MG63 (cell line): ENCODE results near the gene OSBPL9. TPM values are rescaled to one million over a fixed set of nuclear protein-coding genes. Genes with fewer than 3 reads are reported as not detected.
"Not testable (repeated sequence)": the region's sequence is repeated elsewhere in the genome, so short reads cannot be mapped to it uniquely, and the experiment has no call there.

Experiments
- DNase-seq: peaks from one replicate; pipeline ENCODE4 v3.0.0-alpha.2; 2020
- H3K27me3 ChIP-seq: fragments of 250-450 bp; sonication (Bioruptor Pico); 2 replicates; pipeline ENCODE4 v1.5.1; 2020; ENCODE audit warnings: mild to moderate bottlenecking, moderate library complexity
- H3K36me3 ChIP-seq: fragments of 250-450 bp; sonication (Bioruptor Pico); 2 replicates; pipeline ENCODE4 v1.5.1; 2020; ENCODE audit warnings: mild to moderate bottlenecking, moderate library complexity
- H3K4me3 ChIP-seq: fragments of 250-450 bp; sonication (Bioruptor Pico); 2 replicates; pipeline ENCODE4 v1.5.1; 2020; ENCODE audit warnings: mild to moderate bottlenecking, moderate library complexity
- H3K9me3 ChIP-seq: fragments of 250-450 bp; sonication (Bioruptor Pico); 2 replicates; pipeline ENCODE4 v1.5.1; 2020; ENCODE audit warnings: mild to moderate bottlenecking, moderate library complexity
- total RNA-seq: library from RNA; depleted of rRNA; stranded (reverse); fragments of >200 nt; shearing (Covaris generic); gene quantifications from 2 replicates; pipeline ENCODE4 v1.2.3, GENCODE V29; 2014; ENCODE audit warnings: low replicate concordance

The OSBPL9 gene
- total RNA-seq, 1 experiment from 2014 or later, result 31.7 TPM

- Histone ChIP-seq H3K36me3 (no peaks in the 10 kb centered on the region), H3K4me3 (no peak overlapping the region), H3K27me3 (no peaks in the 10 kb centered on the region), H3K9me3 (no peaks in the 10 kb centered on the region)
- DNase-seq, result no peak
These were observed 22.2 kb upstream of the OSBPL9 start for GRCh38 chr1:51594716-51595115.

GRCh38 chr1:51600529-51600928, 16.4 kb upstream of the OSBPL9 start:
- H3K9me3 ChIP-seq, result no peaks in the 10 kb centered on the region
- H3K27me3 ChIP-seq, result no peaks in the 10 kb centered on the region
- H3K4me3 ChIP-seq, result no peak overlapping the region
- no peak for DNase-seq
- no peaks in the 10 kb centered on the region for H3K36me3 ChIP-seq

- H3K4me3 ChIP-seq, result no peak overlapping the region
- no peaks in the 10 kb centered on the region for H3K9me3 ChIP-seq
- no peaks in the 10 kb centered on the region for H3K36me3 ChIP-seq
These were observed 15.9 kb upstream of the OSBPL9 start for GRCh38 chr1:51600965-51601364.

GRCh38 chr1:51605961-51606723, 10.8 kb upstream of the OSBPL9 start:
- DNase-seq, result no peak
- H3K4me3 ChIP-seq, result no peak overlapping the region
- no peaks in the 10 kb centered on the region for H3K36me3 ChIP-seq
- no peaks in the 10 kb centered on the region for H3K9me3 ChIP-seq
- no peaks in the 10 kb centered on the region for H3K27me3 ChIP-seq

More at GRCh38 chr1:51600965-51601364, 15.9 kb upstream of the OSBPL9 start:
- DNase-seq, result no peak
- H3K27me3 ChIP-seq, result no peaks in the 10 kb centered on the region

GRCh38 chr1:51607681-51608095, 9.2 kb upstream of the OSBPL9 start:
- Histone ChIP-seq H3K4me3 (no peak overlapping the region), H3K9me3 (no peaks in the 10 kb centered on the region), H3K27me3 (no peaks in the 10 kb centered on the region), H3K36me3 (no peaks in the 10 kb centered on the region)
- DNase-seq, result no peak

- not testable (repeated sequence) for DNase-seq, H3K4me3 ChIP-seq, H3K9me3 ChIP-seq, H3K27me3 ChIP-seq, H3K36me3 ChIP-seq
These were observed 6.8 kb upstream of the OSBPL9 start for GRCh38 chr1:51610104-51610503.

- Histone ChIP-seq H3K27me3 (no peaks in the 10 kb centered on the region), H3K9me3 (no peaks in the 10 kb centered on the region), H3K36me3 (no peaks in the 10 kb centered on the region), H3K4me3 (no peak overlapping the region)
- no peak for DNase-seq
These were observed 6.3 kb upstream of the OSBPL9 start for GRCh38 chr1:51610637-51611036.

GRCh38 chr1:51612447-51612961, 4.4 kb upstream of the OSBPL9 start:
- peak; percentile 16 for DNase-seq
- Histone ChIP-seq H3K36me3 (no peaks in the 10 kb centered on the region), H3K27me3 (no peaks in the 10 kb centered on the region), H3K9me3 (no peaks in the 10 kb centered on the region), H3K4me3 (no peak overlapping the region)

- Histone ChIP-seq H3K36me3 (no peaks in the 10 kb centered on the region), H3K27me3 (no peaks in the 10 kb centered on the region), H3K4me3 (no peak overlapping the region), H3K9me3 (no peaks in the 10 kb centered on the region)
- no peak for DNase-seq
These were observed 1.1 kb upstream of the OSBPL9 start for GRCh38 chr1:51615780-51616291.

GRCh38 chr1:51616490-51616889, 402 bp upstream of the OSBPL9 start:
- H3K4me3 ChIP-seq, result peak overlapping the region; percentile 97

GRCh38 chr1:51618715-51619114, 1.8 kb downstream of the OSBPL9 start:
- no peak for DNase-seq
- H3K36me3 ChIP-seq, result no peaks in the 10 kb centered on the region
- H3K4me3 ChIP-seq, result no peak overlapping the region
- no peaks in the 10 kb centered on the region for H3K27me3 ChIP-seq
- no peaks in the 10 kb centered on the region for H3K9me3 ChIP-seq

More at GRCh38 chr1:51616490-51616889, 402 bp upstream of the OSBPL9 start:
- Histone ChIP-seq H3K36me3 (no peaks in the 10 kb centered on the region), H3K9me3 (no peaks in the 10 kb centered on the region), H3K27me3 (no peaks in the 10 kb centered on the region)
- no peak for DNase-seq

GRCh38 chr1:51620470-51620869, 3.6 kb downstream of the OSBPL9 start:
- Histone ChIP-seq H3K36me3 (no peaks in the 10 kb centered on the region), H3K27me3 (no peaks in the 10 kb centered on the region), H3K4me3 (no peak overlapping the region), H3K9me3 (no peaks in the 10 kb centered on the region)
- DNase-seq, result no peak

- H3K4me3 ChIP-seq, result no peak overlapping the region
- no peaks in the 10 kb centered on the region for H3K9me3 ChIP-seq
- no peaks in the 10 kb centered on the region for H3K36me3 ChIP-seq
- DNase-seq, result no peak
- H3K27me3 ChIP-seq, result no peaks in the 10 kb centered on the region
These were observed 4.3 kb downstream of the OSBPL9 start for GRCh38 chr1:51621161-51621560.

GRCh38 chr1:51621841-51622454, 5.1 kb downstream of the OSBPL9 start:
- Histone ChIP-seq H3K36me3 (no peaks in the 10 kb centered on the region), H3K9me3 (no peaks in the 10 kb centered on the region), H3K27me3 (no peaks in the 10 kb centered on the region), H3K4me3 (no peak overlapping the region)
- DNase-seq, result no peak

- no peaks in the 10 kb centered on the region for H3K27me3 ChIP-seq
- H3K36me3 ChIP-seq, result no peaks in the 10 kb centered on the region
- DNase-seq, result peak; percentile 73
- H3K4me3 ChIP-seq, result no peak overlapping the region
- no peaks in the 10 kb centered on the region for H3K9me3 ChIP-seq
These were observed 5.6 kb downstream of the OSBPL9 start for GRCh38 chr1:51622455-51622913.

- Histone ChIP-seq H3K27me3 (no peaks in the 10 kb centered on the region), H3K4me3 (no peak overlapping the region), H3K36me3 (no peaks in the 10 kb centered on the region), H3K9me3 (no peaks in the 10 kb centered on the region)
- DNase-seq, result no peak
These were observed 6.1 kb downstream of the OSBPL9 start for GRCh38 chr1:51623025-51623424.

GRCh38 chr1:51623450-51623849, 6.6 kb downstream of the OSBPL9 start:
- H3K9me3 ChIP-seq, result no peaks in the 10 kb centered on the region
- no peak overlapping the region for H3K4me3 ChIP-seq
- DNase-seq, result no peak
- no peaks in the 10 kb centered on the region for H3K36me3 ChIP-seq
- H3K27me3 ChIP-seq, result no peaks in the 10 kb centered on the region
